Measurements from ENCODE around the gene TESK1. TPM values are rescaled to one million over a fixed set of nuclear protein-coding genes. Genes with fewer than 3 reads are reported as not detected.
"Not testable (repeated sequence)": the region's sequence is repeated elsewhere in the genome, so short reads cannot be mapped to it uniquely, and the experiment has no call there.

The TESK1 gene
- polyA plus RNA-seq, 1 experiment, result 32.6 TPM

- TF ChIP-seq CTCF (IDR thresholded peaks at IDR 0.05; ENCODE audit: insufficient read depth, low read depth, low read length), result no peak
- POLR2A ChIA-PET, result no interaction called here
- no peaks in the 10 kb centered on the region for H3K27me3 ChIP-seq (ENCODE audit: control insufficient read depth, insufficient read depth, low read length)
- no peak overlapping the region for H3K4me3 ChIP-seq (ENCODE audit: low read depth, low read length)
- no peaks in the 10 kb centered on the region for H3K36me3 ChIP-seq (ENCODE audit: control insufficient read depth, insufficient read depth, low read length)
- CTCF ChIA-PET, result interaction anchor here (1.0 to 2.5 kb wide), 3 partner anchors 11 to 25 kb away, joined by 3 to 9 read pairs (median 7); no protein-coding TSS in a partner anchor
- DNase-seq (ENCODE audit: low read depth), result no peak
Observed at GRCh38 chr9:35635730-35636129, 30.7 kb downstream of the TESK1 start.

- Histone ChIP-seq H3K36me3 (ENCODE audit: control insufficient read depth, insufficient read depth, low read length) (no peaks in the 10 kb centered on the region), H3K4me3 (ENCODE audit: low read depth, low read length) (no peak overlapping the region), H3K27me3 (ENCODE audit: control insufficient read depth, insufficient read depth, low read length) (no peaks in the 10 kb centered on the region)
- ChIA-PET POLR2A (no interaction called here), CTCF (interaction anchor here (1.0 to 2.5 kb wide), 3 partner anchors 10 to 26 kb away, joined by 3 to 9 read pairs (median 7); no protein-coding TSS in a partner anchor)
- no peak for TF ChIP-seq CTCF (IDR thresholded peaks at IDR 0.05; ENCODE audit: insufficient read depth, low read depth, low read length)
- DNase-seq (ENCODE audit: low read depth), result no peak
Observed at GRCh38 chr9:35636135-35636876, 31.2 kb downstream of the TESK1 start.

- DNase-seq (ENCODE audit: low read depth); H3K36me3 ChIP-seq (ENCODE audit: control insufficient read depth, insufficient read depth, low read length); H3K27me3 ChIP-seq (ENCODE audit: control insufficient read depth, insufficient read depth, low read length); H3K4me3 ChIP-seq (ENCODE audit: low read depth, low read length); POLR2A ChIA-PET; CTCF ChIA-PET: not testable (repeated sequence)
Observed at GRCh38 chr9:35636877-35637246, 31.8 kb downstream of the TESK1 start.

- CTCF ChIA-PET; H3K36me3 ChIP-seq (ENCODE audit: control insufficient read depth, insufficient read depth, low read length); H3K4me3 ChIP-seq (ENCODE audit: low read depth, low read length); POLR2A ChIA-PET; H3K27me3 ChIP-seq (ENCODE audit: control insufficient read depth, insufficient read depth, low read length); DNase-seq (ENCODE audit: low read depth): not testable (repeated sequence)
Observed at GRCh38 chr9:35637427-35637955, 32.4 kb downstream of the TESK1 start.

GRCh38 chr9:35638751-35639150, 33.7 kb downstream of the TESK1 start:
- CTCF ChIA-PET, result interaction anchor here (0.7 kb wide), 1 partner anchor 12 kb away, joined by 3 read pairs; no protein-coding TSS in a partner anchor
- H3K4me3 ChIP-seq (ENCODE audit: low read depth, low read length); H3K36me3 ChIP-seq (ENCODE audit: control insufficient read depth, insufficient read depth, low read length); H3K27me3 ChIP-seq (ENCODE audit: control insufficient read depth, insufficient read depth, low read length); POLR2A ChIA-PET; DNase-seq (ENCODE audit: low read depth): not testable (repeated sequence)

- H3K4me3 ChIP-seq (ENCODE audit: low read depth, low read length); H3K27me3 ChIP-seq (ENCODE audit: control insufficient read depth, insufficient read depth, low read length); DNase-seq (ENCODE audit: low read depth); POLR2A ChIA-PET; H3K36me3 ChIP-seq (ENCODE audit: control insufficient read depth, insufficient read depth, low read length): not testable (repeated sequence)
- CTCF ChIA-PET, result interaction anchor here (1.7 kb wide), 1 partner anchor 28 kb away, joined by 8 read pairs; no protein-coding TSS in a partner anchor
Observed at GRCh38 chr9:35639225-35639624, 34.2 kb downstream of the TESK1 start.

- ChIA-PET CTCF (interaction anchor here (0.6 to 1.7 kb wide), 3 partner anchors 19 to 28 kb away, joined by 3 to 8 read pairs (median 3); partner anchors contain the start of gene CCDC107), POLR2A (no interaction called here)
- no peaks in the 10 kb centered on the region for H3K27me3 ChIP-seq (ENCODE audit: control insufficient read depth, insufficient read depth, low read length)
- no peaks in the 10 kb centered on the region for H3K36me3 ChIP-seq (ENCODE audit: control insufficient read depth, insufficient read depth, low read length)
- DNase-seq (ENCODE audit: low read depth), result no peak
- no peak overlapping the region for H3K4me3 ChIP-seq (ENCODE audit: low read depth, low read length)
- TF ChIP-seq CTCF (IDR thresholded peaks at IDR 0.05; ENCODE audit: insufficient read depth, low read depth, low read length), result no peak
Observed at GRCh38 chr9:35639631-35640030, 34.6 kb downstream of the TESK1 start.

- CTCF ChIA-PET, result interaction anchor here (0.6 to 1.7 kb wide), 3 partner anchors 18 to 29 kb away, joined by 3 to 8 read pairs (median 3); partner anchors contain the start of gene CCDC107
- POLR2A ChIA-PET; DNase-seq (ENCODE audit: low read depth); H3K36me3 ChIP-seq (ENCODE audit: control insufficient read depth, insufficient read depth, low read length); H3K27me3 ChIP-seq (ENCODE audit: control insufficient read depth, insufficient read depth, low read length); H3K4me3 ChIP-seq (ENCODE audit: low read depth, low read length): not testable (repeated sequence)
Observed at GRCh38 chr9:35640431-35640830, 35.4 kb downstream of the TESK1 start.

GRCh38 chr9:35641478-35641877, 36.4 kb downstream of the TESK1 start:
- H3K4me3 ChIP-seq (ENCODE audit: low read depth, low read length); POLR2A ChIA-PET; H3K27me3 ChIP-seq (ENCODE audit: control insufficient read depth, insufficient read depth, low read length); DNase-seq (ENCODE audit: low read depth); H3K36me3 ChIP-seq (ENCODE audit: control insufficient read depth, insufficient read depth, low read length): not testable (repeated sequence)
- CTCF ChIA-PET, result interaction anchor here (2.1 kb wide), 1 partner anchor 11 kb away, joined by 4 read pairs; no protein-coding TSS in a partner anchor

Data from BJ (cell line).